22Rv1 (cell line): ENCODE results near the gene COL5A1.

Experiments
- H3K27ac ChIP-seq: fragments of 450-650 bp; 2 replicates; pipeline ENCODE4 v1.5.1; 2017
- CTCF ChIP-seq: fragments of 450-650 bp; IDR thresholded peaks from 2 replicates; pipeline ENCODE4 v1.5.1; 2017; ENCODE audit warnings: mild to moderate bottlenecking
- ZFX ChIP-seq: fragments of 450-650 bp; IDR thresholded peaks from 2 replicates; pipeline ENCODE4 v1.6.1; 2017; ENCODE audit warnings: antibody characterized with exemption, borderline replicate concordance

COL5A1 gene

GRCh38 chr9:134835448-134835847, 193.8 kb downstream of the COL5A1 start:
- TF ChIP-seq ZFX = no peak
- H3K27ac ChIP-seq = no peak overlapping the region

GRCh38 chr9:134835987-134836386, 194.4 kb downstream of the COL5A1 start:
- no peak overlapping the region for H3K27ac ChIP-seq

GRCh38 chr9:134836406-134836970, 194.9 kb downstream of the COL5A1 start:
- TF ChIP-seq ZFX (no peak), CTCF (no peak)
- H3K27ac ChIP-seq = no peak overlapping the region

More at GRCh38 chr9:134835987-134836386, 194.4 kb downstream of the COL5A1 start:
- no peak for TF ChIP-seq CTCF
- no peak for TF ChIP-seq ZFX

- no peak overlapping the region for H3K27ac ChIP-seq
- TF ChIP-seq ZFX (no peak), CTCF (no peak)
Measured at GRCh38 chr9:134837529-134837928, 195.9 kb downstream of the COL5A1 start.

- TF ChIP-seq CTCF (no peak), ZFX (no peak)
- no peak overlapping the region for H3K27ac ChIP-seq
Measured at GRCh38 chr9:134838651-134839454, 197.2 kb downstream of the COL5A1 start.

GRCh38 chr9:134839455-134840125, 198.0 kb downstream of the COL5A1 start:
- no peak overlapping the region for H3K27ac ChIP-seq
- TF ChIP-seq CTCF (peak; percentile 31; the same call in 1 of the 2 replicates), ZFX (no peak)

GRCh38 chr9:134840511-134840910, 198.9 kb downstream of the COL5A1 start:
- TF ChIP-seq CTCF (no peak), ZFX (no peak)
- H3K27ac ChIP-seq = no peak overlapping the region
